HL-60/S4 treated with retinoic acid at 250 ng/mL for 4 days and 3 days (cell line): ENCODE measurements around the gene PLPP3.
"Not testable (repeated sequence)": the region's sequence is repeated elsewhere in the genome, so short reads cannot be mapped to it uniquely, and the experiment has no call there.

Experiments
- in situ Hi-C: fragments of 300-500 bp; cut with MboI; formaldehyde crosslinking; loops from 2 replicates; pipeline ENCODE4 v1.7.0; 2022; ENCODE audit warnings: low sequenced_read_pairs

Gene PLPP3

GRCh38 chr1:56578963-56579875 lies at the start of gene PLPP3:
TSS of gene PLPP3 (minus strand) at chr1:56579563. CDS start at chr1:56579016, 547 bp downstream.
- in situ Hi-C loops, result no loop called here

- in situ Hi-C loops, result no loop called here
These were observed 48.3 kb upstream of the PLPP3 start for GRCh38 chr1:56627636-56628039.

GRCh38 chr1:56627019-56627635 lies 47.8 kb upstream of the PLPP3 start:
- in situ Hi-C loops, result no loop called here

GRCh38 chr1:56626546-56626945 lies 47.2 kb upstream of the PLPP3 start:
- in situ Hi-C loops, result no loop called here

GRCh38 chr1:56625819-56626440 lies 46.6 kb upstream of the PLPP3 start:
- in situ Hi-C loops, result no loop called here

GRCh38 chr1:56617141-56617540 lies 37.8 kb upstream of the PLPP3 start:
- in situ Hi-C loops, result no loop called here

- in situ Hi-C loops, result not testable (repeated sequence)
These were observed 31.4 kb upstream of the PLPP3 start for GRCh38 chr1:56610770-56611169.

- in situ Hi-C loops, result not testable (repeated sequence)
These were observed 30.7 kb upstream of the PLPP3 start for GRCh38 chr1:56610097-56610496.

- in situ Hi-C loops, result not testable (repeated sequence)
These were observed 16.2 kb upstream of the PLPP3 start for GRCh38 chr1:56595397-56596191.

GRCh38 chr1:56591909-56592308 lies 12.5 kb upstream of the PLPP3 start:
- in situ Hi-C loops, result no loop called here

GRCh38 chr1:56590520-56591011 lies 11.2 kb upstream of the PLPP3 start:
- in situ Hi-C loops, result no loop called here

GRCh38 chr1:56589369-56589768 lies 10.0 kb upstream of the PLPP3 start:
- in situ Hi-C loops, result no loop called here

GRCh38 chr1:56586502-56586901 lies 7.1 kb upstream of the PLPP3 start:
- in situ Hi-C loops, result no loop called here

GRCh38 chr1:56585985-56586384 lies 6.6 kb upstream of the PLPP3 start:
- in situ Hi-C loops, result no loop called here

GRCh38 chr1:56584910-56585528 lies 5.7 kb upstream of the PLPP3 start:
- in situ Hi-C loops, result no loop called here

- in situ Hi-C loops, result no loop called here
These were observed 4.7 kb upstream of the PLPP3 start for GRCh38 chr1:56583957-56584468.

- in situ Hi-C loops, result no loop called here
These were observed 1.4 kb upstream of the PLPP3 start for GRCh38 chr1:56580771-56581170.

GRCh38 chr1:56578138-56578962 lies 1.0 kb downstream of the PLPP3 start:
- in situ Hi-C loops, result no loop called here

- in situ Hi-C loops, result no loop called here
These were observed 1.8 kb downstream of the PLPP3 start for GRCh38 chr1:56577406-56578137.
